ENCODE measurements around the gene EVC2.

GRCh38 chr4:5568931-5569330, 139.4 kb downstream of the EVC2 start:
- TF ChIP-seq POLR2A (IDR thresholded peaks at IDR 0.05; ENCODE audit: low read depth) = no peak
- TF ChIP-seq, protein P1, sequence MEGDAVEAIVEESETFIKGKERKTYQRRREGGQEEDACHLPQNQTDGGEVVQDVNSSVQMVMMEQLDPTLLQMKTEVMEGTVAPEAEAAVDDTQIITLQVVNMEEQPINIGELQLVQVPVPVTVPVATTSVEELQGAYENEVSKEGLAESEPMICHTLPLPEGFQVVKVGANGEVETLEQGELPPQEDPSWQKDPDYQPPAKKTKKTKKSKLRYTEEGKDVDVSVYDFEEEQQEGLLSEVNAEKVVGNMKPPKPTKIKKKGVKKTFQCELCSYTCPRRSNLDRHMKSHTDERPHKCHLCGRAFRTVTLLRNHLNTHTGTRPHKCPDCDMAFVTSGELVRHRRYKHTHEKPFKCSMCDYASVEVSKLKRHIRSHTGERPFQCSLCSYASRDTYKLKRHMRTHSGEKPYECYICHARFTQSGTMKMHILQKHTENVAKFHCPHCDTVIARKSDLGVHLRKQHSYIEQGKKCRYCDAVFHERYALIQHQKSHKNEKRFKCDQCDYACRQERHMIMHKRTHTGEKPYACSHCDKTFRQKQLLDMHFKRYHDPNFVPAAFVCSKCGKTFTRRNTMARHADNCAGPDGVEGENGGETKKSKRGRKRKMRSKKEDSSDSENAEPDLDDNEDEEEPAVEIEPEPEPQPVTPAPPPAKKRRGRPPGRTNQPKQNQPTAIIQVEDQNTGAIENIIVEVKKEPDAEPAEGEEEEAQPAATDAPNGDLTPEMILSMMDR (IDR thresholded peaks at IDR 0.05) = no peak

All from esophagus muscularis mucosa (tissue), 3 donors.